ELR (cell line): ENCODE measurements around the gene ZNF574.
A peak's percentile ranks its signal among the peaks of the same experiment; 100 is the strongest.

Experiments used
- DNase-seq: peaks from one replicate; pipeline ENCODE4 v3.0.0-alpha.2; 2015; ENCODE audit warnings: low read depth

Gene ZNF574

DNA sequence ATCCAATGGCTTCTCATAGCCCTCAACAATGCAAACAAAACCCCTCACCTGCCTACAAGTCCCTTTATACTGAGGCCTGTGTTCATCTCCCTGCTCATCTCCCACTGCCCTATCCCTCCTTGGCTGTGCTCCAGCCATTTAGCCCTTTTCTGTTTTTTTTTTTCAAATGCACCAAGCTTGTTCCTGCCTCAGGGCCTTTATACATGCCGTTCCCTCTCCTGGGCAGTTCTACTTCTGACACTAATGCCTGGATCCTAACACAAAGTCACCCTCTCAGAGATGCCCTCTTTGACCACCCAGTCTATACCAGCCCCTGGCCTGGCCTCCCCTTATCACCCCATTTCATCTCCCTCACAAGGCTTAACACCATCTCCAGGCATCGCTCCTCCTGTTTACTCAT is 26.9 kb downstream of the ZNF574 start:
- DNase-seq, result no peak

DNA sequence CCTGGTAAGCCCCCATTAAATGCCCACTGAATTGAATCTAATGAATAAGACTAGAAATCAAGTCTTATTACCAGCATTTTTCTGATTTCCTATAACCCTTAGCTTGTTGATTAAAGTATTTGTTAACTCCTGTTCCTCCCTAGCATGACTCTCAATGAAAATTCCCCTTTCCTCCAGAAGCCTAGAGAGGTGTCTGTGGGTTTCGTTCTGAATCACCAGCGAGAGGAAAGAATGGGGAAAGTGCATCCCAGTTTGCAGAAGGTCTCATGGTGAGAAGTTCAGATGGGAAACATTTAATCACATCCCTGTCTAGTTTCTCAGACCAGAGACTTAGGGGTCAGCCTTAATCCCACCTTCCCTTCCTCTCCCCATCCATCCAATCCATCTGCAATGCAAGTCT is 29.4 kb downstream of the ZNF574 start:
- DNase-seq, result no peak

DNA sequence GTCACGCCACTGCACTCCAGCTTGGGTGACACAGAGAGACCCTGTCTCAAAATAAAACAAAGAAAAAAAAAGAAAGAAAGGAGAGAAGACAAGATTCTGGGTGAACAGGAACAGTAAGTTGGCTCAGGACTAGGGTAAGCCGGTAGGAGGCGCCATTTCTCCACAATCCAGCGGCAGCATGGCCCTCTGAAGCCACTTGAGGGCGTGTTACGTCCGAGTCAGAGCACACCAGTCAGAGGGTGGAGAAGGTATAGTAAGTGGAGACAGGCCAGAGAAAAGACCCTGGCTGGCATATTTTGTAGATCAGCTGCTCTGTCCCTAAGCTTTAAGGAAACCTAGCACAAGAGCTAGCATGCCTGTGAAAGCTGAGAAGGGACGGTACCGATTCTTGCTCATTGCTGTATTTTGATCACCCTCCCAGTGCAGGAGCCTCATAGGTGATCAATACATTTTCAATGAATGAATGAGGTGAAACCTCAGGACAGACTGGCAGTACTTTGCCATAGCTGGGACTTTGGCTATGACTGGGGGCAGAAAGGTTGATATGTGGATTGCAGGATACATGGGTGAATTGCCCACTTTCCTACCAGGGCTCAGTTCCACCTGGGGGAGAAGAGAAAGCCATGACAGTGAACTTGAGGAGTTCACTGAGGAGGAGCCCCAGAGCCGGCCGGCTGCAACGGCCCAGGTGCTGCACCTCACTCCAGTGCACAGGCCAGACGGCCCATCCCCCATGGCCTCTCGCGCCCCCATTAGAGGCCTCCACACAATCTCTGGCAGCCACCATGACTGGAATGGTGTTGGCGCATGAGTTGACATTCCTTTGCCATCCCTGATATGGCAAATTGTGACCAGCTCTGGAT is 32.8 kb downstream of the ZNF574 start:
- DNase-seq, result peak; percentile 92

DNA sequence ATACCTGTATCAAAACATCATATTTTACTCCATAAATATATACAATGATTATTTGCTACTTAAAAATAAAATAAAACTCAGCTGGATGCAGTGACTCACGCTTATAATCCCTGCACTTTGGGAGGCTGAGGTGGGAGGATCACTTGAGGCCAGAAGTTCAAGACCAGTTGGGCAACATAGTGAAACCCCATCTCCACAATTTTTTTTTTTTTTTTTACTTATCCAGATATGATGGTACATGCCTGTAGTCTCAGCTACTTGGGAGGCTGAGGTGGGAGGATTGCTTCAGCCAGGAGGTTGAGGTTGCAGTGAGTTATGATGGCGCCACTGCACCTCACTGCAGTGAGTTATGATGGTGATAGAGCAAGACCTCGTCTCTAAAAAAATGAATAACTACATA is 33.9 kb downstream of the ZNF574 start:
- DNase-seq, result no peak

DNA sequence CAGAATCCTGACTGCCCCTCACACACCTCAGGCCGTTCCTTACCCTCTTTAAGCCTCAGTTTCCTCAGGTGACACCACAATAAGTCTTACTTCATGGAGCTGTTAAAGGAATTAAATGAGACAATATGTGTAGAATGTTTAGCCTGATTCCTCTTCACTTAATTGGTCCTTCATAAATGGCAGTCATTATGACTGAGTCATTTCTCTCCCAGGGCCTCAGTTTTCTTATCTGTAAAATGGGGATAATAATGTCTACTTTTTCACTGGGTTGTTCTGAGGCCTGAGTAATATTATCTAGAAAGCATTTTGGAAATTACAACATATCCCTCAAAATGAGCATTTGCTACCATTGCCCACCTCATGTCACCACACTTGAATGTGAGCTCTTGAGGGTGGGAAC is 34.7 kb downstream of the ZNF574 start:
- DNase-seq, result no peak

DNA sequence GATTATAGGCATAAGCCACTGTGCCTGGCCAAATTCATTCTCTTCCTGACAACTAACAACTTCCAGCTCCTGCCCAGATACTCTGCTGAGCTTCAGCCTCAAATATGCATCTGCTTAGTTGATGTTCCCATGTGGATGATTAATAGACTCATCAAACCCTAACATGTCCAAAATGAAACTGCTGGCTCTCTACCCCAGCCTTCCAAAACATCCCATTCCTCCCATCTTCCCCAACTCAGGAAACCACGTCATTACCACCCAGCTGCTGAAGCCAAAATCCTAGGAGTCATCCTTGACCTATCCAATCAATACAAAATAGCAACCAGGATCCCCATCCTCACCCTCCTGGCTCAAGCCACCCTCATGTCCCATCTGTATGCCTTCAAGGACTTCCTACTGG is 35.4 kb downstream of the ZNF574 start:
- peak; percentile 83 for DNase-seq

DNA sequence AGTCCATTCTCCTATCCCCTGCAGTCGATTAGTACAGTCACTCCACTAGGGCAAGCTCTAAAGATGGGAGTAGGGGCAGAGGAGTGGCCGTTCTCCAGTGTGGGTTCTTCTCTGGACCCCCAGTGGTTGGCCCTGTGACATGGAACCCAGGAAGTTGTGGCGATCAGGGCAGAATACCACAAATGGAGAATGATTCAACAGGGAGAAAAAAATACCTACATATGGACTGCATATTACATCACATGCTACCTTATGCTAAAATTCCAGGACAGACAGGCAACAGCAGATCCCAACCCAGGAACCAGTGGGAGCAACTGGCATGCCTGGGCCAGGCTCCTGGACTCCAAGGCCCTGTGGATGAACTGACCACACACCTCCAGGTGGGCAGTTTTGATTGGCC is 35.8 kb downstream of the ZNF574 start:
- DNase-seq, result peak; percentile 84

DNA sequence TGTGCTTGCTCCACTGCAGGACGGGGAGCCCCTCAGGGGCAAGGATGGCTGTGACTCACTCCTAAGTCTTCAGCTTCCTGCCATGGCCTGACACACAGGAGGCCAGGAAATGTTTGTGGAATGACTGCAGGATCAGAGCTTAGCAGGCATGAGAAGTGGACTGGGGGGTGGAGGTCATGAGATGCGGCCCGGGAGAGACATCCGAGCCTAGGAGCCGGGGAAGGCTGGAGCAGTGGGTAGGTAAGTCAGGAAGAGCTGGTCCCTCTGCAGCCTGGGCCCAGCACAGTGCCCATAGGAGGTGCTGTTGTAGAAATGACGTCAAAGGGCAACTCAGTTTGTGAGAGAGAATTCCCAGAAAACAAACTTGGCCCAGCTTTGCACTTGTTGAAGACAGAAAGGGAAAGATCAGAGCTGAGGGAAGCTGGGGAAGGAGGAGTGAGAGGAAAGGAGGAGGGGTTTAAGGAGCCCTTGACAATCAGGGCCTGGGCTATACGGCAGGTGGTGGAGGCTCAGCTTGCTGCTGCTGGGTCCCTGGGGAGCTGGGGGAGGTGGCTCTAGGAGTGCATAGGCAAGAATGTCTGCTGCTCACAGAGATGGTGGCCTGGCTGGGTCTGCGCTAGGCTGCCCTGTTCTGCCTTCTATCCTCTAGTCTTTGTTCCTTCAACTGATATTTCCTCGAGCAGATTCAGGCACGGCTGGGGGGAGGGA is 37.8 kb downstream of the ZNF574 start:
- peak; percentile 99 for DNase-seq

DNA sequence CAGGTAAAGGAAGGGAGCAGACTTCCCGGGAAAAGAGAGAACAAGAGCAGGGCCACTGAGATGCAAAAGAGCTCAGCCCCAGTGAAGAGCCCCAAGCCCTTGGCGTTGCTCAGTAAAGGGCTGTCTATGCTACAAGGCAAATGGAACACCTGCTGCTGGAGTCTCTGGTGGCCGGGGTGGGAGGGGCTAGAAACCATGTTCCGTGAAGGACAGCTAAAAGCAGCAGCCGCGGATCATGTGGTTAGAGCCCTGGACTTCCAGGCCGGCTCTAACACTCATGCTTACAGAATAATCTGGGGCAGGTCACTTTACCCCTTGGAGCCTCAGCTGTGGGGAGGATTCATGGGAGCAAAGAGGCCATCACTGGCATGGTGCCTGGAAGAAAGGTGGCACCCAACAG is 38.4 kb downstream of the ZNF574 start:
- DNase-seq, result peak; percentile 40

DNA sequence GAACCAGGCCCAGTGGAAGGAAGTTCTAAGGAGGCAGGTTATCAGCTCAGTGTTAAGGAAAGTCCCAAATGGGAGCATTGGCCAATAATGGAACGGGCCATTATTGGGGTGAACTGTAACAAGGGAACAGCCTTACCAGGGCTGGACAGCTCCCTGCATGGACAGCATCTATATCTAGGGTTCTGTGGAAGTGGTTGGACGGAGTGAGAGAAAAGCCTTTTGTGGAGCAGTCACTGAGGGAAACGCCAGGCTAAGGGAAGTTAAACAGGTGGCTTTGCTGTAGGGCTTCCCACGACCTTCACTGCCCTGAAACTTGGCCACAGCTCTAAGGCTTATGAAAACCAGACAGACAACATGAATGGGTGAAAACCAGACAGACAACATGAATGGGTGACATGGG is 39.3 kb downstream of the ZNF574 start:
- no peak for DNase-seq

DNA sequence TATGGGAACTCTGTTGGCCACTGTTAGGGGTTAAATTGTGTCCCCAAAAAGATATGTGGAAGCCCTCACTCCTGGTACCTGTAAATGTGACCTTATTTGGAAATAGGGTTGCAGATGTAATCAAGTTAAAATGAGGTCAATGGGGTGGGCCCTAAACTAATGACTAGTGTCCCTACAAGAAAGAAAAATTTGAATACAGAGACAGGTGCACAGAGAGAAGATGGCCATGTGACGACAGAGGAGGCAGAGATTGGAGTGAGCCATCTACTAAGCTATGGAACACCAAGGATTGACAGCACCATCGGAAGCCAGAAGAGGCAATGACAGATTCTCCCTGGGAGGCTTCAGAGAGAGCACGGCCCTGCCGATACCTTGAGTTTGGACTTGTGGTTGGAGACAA is 39.7 kb downstream of the ZNF574 start:
- DNase-seq, result no peak

DNA sequence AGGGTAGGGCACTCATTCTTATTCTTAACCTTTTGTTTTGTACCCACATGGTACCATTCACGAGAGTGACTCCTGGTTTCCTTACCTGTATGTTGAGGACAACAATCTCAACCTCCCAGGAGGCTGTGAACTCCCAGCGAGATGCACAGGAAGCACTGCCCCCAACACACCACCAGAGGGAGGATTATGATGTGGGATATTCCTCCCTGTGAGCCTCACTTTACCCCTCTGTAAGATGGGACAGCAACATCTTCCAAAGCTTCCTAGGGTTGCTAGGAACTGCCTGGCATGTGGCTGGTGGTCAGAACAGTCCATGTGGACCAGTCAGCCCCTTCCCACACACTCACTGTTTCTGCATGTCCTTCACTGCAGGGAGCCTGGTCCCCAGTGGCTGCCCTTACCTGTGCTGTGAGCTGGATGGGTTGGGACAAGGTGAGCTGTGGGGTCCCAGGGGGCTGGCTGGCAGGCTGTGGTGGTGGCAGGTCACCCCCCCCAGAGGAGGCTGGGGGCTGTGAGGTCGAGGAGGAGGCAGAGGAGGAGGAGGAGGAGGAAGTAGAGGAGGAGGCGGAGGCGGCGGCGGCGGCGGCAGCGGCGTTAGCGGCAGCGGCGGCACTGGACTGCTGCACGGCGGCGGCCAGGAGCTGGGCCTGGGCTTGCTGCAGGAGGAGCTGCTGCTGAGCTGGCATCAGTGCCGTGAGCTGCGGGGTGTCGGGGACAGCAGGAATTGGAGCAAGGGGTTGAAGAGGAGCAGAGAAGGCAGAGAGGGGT is 40.5 kb downstream of the ZNF574 start:
- DNase-seq, result no peak

DNA sequence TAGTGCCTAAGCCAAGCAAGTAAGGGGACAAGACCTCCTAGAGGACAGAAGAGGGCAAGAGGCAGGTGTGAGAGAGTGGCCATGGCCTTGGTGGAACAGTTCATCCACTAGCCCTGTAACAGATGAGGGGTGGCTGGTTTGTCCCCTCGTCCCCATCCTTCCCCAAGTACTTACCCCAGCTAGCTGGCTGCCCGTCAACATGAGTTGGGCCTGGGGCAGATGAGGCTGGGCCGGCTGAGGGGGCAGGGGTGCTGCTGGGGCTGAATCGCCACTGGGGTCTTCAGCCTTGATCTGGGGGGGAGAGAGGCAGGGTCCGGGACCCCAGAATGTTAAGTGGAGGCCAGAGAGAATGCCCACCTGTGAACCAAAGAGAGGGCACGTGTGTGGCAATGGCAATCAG is 41.1 kb downstream of the ZNF574 start:
- no peak for DNase-seq

DNA sequence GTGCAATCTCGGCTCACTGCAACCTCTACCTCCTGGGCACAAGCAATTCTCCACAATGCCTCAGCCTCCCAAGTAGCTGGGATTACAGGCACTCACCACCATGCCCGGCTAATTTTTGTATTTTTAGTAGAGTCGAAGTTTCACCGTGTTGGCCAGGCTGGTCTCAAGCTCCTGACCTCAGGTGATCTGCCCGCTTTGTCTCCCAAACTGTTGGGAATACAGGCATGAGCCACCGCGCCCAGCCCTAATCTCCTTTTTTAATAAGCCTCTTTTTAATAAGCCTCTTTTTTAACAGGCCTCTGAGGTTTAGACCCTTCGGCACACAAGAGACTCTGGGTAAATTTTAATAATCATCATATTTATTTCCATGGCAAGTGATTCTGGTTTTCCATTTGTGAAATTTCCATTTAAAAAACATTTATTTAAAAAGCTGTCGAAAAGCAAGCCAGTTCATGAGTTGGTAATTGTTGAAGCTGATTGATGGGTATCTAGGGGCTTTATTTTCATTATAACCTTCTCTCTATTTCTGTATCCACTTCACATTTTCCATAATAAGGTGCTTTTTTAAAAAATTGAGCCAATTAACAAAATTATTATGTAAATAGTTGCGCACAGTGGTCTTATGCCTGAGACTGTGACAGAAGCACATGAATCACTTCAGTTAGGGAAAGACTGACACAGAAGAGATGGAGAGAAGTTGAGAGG is 44.5 kb downstream of the ZNF574 start:
- no peak for DNase-seq

DNA sequence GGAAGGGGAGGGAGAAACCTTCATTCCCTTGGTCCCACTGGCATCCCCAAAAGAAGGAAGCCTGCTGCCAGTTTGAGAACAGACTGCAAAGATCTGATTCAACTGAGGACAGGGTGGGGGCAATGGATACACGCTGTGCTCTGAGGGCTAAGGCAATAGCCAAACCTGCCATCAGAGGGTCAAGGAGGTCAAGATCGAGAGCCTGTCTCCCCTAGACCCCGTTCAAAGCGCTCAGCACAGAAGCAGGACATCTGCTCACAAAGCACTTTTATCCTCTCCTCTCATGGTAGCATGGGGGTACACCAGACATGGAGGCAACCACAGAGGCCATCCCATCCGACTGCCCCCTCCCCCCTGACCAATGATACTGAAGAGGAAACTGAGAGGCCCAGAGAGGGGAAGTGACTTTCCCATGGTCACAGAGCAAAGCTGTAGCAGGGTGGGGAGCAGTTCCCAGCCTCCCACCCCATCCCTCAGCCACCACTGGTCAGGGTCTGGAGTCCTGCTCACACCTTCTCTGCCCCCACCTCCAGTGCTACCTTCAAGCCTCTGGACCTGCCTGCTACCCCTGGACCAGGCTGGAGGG is 45.2 kb downstream of the ZNF574 start:
- no peak for DNase-seq

DNA sequence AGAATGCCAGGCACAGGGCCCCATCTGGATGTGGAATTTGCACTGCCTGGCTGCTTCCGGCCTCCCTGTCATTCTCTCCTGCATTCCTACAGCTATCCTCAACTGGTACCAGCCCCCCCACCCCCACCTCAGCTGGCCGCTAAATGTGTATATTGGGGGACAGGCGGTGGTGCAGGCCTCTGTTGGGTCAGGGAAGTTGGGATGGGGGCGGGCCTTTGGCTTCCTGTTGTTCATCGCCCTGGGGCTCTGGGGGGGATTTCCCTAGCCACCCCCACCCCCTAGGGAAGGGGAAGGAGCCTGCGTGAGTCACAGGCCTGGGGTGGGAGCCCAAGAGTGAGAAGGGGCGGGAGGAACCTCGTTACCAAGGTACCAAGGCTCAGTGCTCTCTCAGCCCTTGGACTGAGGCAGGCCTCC is 45.7 kb downstream of the ZNF574 start:
- DNase-seq, result peak; percentile 99

DNA sequence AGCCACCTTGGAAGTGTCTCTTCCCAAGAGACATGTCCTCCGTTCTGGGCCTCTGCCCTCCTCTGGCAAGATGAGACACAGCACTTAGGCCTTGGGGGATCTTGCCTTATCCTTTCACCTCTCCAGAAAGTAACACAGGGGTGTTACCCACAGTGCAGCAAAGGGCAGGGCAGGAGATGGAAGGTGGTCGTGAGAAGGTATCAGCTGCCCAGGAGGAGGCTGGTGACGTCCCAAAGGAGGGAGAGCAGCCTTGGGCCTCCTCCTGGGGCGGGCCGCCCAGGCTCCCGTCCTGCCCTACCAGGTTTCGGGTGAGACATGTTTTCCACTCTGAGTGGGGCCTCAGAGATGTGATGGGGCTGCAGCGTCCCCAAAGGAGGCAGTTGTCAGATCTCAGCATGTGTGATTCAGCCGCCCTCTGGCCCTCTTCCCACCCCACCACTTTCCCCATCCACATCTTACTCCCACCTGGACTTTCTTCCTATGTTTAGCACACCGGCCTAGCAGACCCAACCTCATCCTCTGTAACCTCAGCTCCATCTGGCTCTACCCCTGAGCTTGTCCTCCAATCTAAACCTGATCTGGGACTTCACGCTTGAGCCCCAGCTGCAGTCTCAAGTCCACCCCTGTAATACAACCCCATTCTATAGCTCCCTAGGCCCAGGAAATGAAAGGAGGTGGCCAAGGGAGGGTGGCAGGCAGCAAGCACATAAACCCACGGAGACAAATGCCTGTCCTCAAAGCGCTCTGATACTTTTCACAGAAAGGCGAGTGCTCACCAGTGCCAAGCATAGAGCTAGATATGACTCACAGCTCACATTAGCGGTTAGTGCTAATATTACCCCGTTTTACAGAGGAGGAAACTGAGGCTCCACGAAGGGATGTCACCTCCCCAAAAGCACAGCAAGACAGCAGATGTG is 47.0 kb downstream of the ZNF574 start:
- DNase-seq, result peak; percentile 57

DNA sequence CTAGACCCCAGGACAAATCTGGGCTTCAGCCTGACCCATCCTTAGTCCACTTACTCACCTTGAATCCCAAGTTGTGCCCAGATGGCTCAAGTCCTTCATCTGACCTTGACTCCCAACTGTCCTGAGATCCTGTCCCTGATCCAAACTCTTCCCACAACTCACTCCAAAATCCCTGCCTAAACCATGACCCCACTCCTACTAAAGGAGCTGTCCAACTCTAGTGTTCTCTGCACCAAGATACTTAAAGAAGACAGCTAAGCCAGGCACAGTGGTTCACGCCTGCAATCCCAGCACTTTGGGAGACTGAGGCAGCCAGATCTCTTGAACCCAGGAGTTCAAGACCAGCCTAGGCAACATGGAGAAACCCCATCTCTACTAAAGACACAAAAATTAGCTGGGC is 47.8 kb downstream of the ZNF574 start:
- no peak for DNase-seq

DNA sequence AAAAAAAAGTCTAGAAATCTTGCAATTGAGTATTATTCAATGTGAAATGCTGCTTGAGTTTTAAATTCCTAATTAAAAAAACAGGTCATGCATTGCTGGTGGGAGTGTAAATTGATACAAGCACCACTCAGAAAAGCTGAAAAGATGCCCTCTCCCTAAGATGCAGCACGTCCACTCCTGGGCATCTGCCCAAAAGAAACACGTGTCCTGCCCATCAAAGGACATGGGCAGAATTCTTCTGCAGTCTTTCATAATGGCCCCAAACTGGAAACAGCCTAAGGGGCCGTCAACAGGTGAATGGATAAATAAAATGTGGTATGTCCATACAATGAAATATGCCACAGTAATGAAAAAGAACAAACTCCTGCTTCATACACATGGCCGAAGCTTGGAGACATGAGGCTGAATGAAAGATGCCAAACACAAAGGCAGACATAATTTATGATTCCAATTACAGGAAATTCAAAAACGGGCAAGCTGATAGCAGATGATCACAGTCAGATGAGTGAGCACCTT is 48.5 kb downstream of the ZNF574 start:
- no peak for DNase-seq

DNA sequence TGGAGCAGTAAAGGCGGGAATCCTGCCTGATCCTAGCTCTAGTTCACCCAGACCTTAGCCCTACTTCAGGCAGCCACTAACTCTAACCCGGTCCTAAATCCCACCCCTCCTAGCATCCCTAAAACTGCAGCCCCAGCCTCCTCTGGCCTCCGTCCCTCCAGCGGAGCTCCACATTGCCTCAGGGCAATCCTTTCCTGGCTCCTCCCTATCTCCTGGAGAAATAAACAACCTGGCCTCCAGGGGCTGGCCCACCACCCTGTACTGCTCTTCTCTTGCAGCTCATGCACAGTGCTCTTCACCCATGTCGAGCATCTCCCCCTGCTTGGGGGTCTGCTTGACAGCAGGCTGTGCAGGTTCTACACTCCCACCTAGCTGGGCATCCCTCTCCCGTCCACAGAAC is 49.6 kb downstream of the ZNF574 start:
- peak; percentile 53 for DNase-seq
